Stomach (tissue), 4 donors: ENCODE measurements around the gene STAT6.
A peak's percentile ranks its signal among the peaks of the same experiment; 100 is the strongest.

ENCODE experiments used
- CTCF ChIP-seq, 7 experiments: fragments of 450-650 bp in 4 of 7; fragments of 200-600 bp in 3 of 7; sonication (generic) in 3 of 7; IDR thresholded peaks; one replicate each; pipeline ENCODE4 v1.5.1; 2016 to 2019; ENCODE audit warnings: antibody characterized with exemption in 7 of 7, control low read depth in 2 of 7, mild to moderate bottlenecking in 1 of 7
- EP300 ChIP-seq: sonication (generic); formaldehyde crosslinking; IDR thresholded peaks from one replicate; pipeline ENCODE4 v1.6.1; 2017; ENCODE audit warnings: antibody characterized with exemption
- POLR2A ChIP-seq, 4 donors: fragments of 450-650 bp; IDR thresholded peaks; one replicate each; pipeline ENCODE4 v1.6.1; 2016; ENCODE audit warnings: antibody characterized with exemption in 4 of 4, control low read depth in 2 of 4, mild to moderate bottlenecking in 1 of 4, moderate library complexity in 1 of 4
- POLR2AphosphoS5 ChIP-seq, 3 donors: sonication (generic); formaldehyde crosslinking; IDR thresholded peaks; one replicate each; pipeline ENCODE4 v1.6.1; 2016; ENCODE audit warnings: antibody characterized with exemption in 3 of 3

GRCh38 chr12:57149245-57149900 lies 38.2 kb upstream of the STAT6 start:
- no peak for TF ChIP-seq CTCF (IDR thresholded peaks at IDR 0.05)
- no peak for TF ChIP-seq EP300
- peak in 1 of 3 donors; percentile 10 for TF ChIP-seq POLR2AphosphoS5 (IDR thresholded peaks at IDR 0.05)
- TF ChIP-seq POLR2A (IDR thresholded peaks at IDR 0.05), result no peak
